H1 (cell line): ENCODE data around the gene SENP1. TPM values are rescaled to one million over a fixed set of nuclear protein-coding genes. Genes with fewer than 3 reads are reported as not detected.

ENCODE experiments used
- CTCF ChIA-PET: fragments of 300-600 bp; sonication (Branson Sonifier 250); formaldehyde crosslinking; loops from one replicate; lab custom pipeline; 2021; ENCODE audit not compliant: partially characterized antibody; lab: Charles Lee
- POLR2A ChIA-PET: fragments of 300-600 bp; sonication (Branson Sonifier 250); formaldehyde crosslinking; loops from one replicate; lab custom pipeline; 2021; ENCODE audit warnings: inconsistent platforms; ENCODE audit not compliant: partially characterized antibody; lab: Charles Lee
- DNase-seq, 2 experiments: peaks; one replicate each; pipeline versions ENCODE4 v3.0.0 to v3.0.0-alpha.2; 2010 to 2022; ENCODE audit warnings: low spot score in 2 of 2, low read depth in 1 of 2, mixed read lengths in 1 of 2
- FAIRE-seq: peaks from 2 replicates; lab custom pipeline; 2011; peaks lifted over from hg19 to GRCh38; lab: Jason Lieb, UNC
- H2AFZ ChIP-seq: 2 replicates; pipeline ENCODE4 v1.8.1; 2012; ENCODE audit warnings: low read length, inconsistent platforms
- H2AK5ac ChIP-seq: 2 replicates; pipeline ENCODE4 v1.6.1; 2013; ENCODE audit warnings: low read depth, low read length
- H2BK120ac ChIP-seq: replicated peaks from 2 replicates; pipeline ENCODE3; 2013; ENCODE audit warnings: low read depth, low read length, inconsistent platforms
- H2BK12ac ChIP-seq: 2 replicates; pipeline ENCODE4 v1.6.1; 2013; ENCODE audit warnings: low read depth, low read length
- H2BK15ac ChIP-seq: 2 replicates; pipeline ENCODE4 v1.6.1; 2013; ENCODE audit warnings: low read length
- H2BK20ac ChIP-seq: 2 replicates; pipeline ENCODE4 v1.6.1; 2013; ENCODE audit warnings: low read length
- H2BK5ac ChIP-seq: 2 replicates; pipeline ENCODE4 v1.6.1; 2013; ENCODE audit warnings: low read depth, low read length
- H3K14ac ChIP-seq: 2 replicates; pipeline ENCODE4 v1.6.1; 2013; ENCODE audit warnings: inconsistent platforms; ENCODE audit not compliant: insufficient read length
- H3K18ac ChIP-seq: 2 replicates; pipeline ENCODE4 v1.6.1; 2013; ENCODE audit warnings: low read length; ENCODE audit errors: extremely low read depth
- H3K23ac ChIP-seq: 2 replicates; pipeline ENCODE4 v1.6.1; 2013; ENCODE audit warnings: inconsistent platforms; ENCODE audit not compliant: insufficient read length
- H3K23me2 ChIP-seq: 2 replicates; pipeline ENCODE4 v1.6.1; 2013; ENCODE audit warnings: low read depth, low read length
- H3K27ac ChIP-seq: 2 replicates; pipeline ENCODE4 v1.6.1; 2011; ENCODE audit warnings: low read depth, low read length, inconsistent platforms
- H3K27me3 ChIP-seq, 4 experiments: replicated peaks in 1 of 4; 1 replicate in 1 of 4; 2 replicates in 3 of 4; pipeline versions ENCODE4 v1.6.1 to v1.8.1; 2011 to 2013; ENCODE audit warnings: low read length in 3 of 4, mild to moderate bottlenecking in 3 of 4, inconsistent platforms in 2 of 4, mixed read lengths in 2 of 4, moderate library complexity in 1 of 4; ENCODE audit not compliant: control insufficient read depth in 3 of 4, insufficient read depth in 3 of 4; ENCODE audit errors: extremely low read depth in 1 of 4
- H3K36me3 ChIP-seq, 4 experiments: 2 replicates each; pipeline versions ENCODE4 v1.6.1 to v1.8.1; 2011 to 2013; ENCODE audit warnings: mild to moderate bottlenecking in 4 of 4, low read length in 3 of 4, moderate library complexity in 2 of 4, control low read depth in 1 of 4, inconsistent platforms in 1 of 4; ENCODE audit not compliant: insufficient read depth in 4 of 4, control insufficient read depth in 2 of 4
- H3K4ac ChIP-seq: replicated peaks from 2 replicates; pipeline ENCODE3; 2013; ENCODE audit warnings: low read length, low read depth, mixed read lengths, inconsistent platforms; ENCODE audit not compliant: insufficient read length
- H3K4me1 ChIP-seq, 4 experiments: replicated peaks in 1 of 4; 1 replicate in 1 of 4; 2 replicates in 3 of 4; pipeline versions ENCODE4 v1.6.1 to v1.8.1; 2011 to 2013; ENCODE audit warnings: low read length in 3 of 4, inconsistent platforms in 2 of 4, mixed read lengths in 1 of 4; ENCODE audit not compliant: insufficient read depth in 4 of 4, control insufficient read depth in 3 of 4
- H3K4me2 ChIP-seq, 2 experiments: 2 replicates each; pipeline versions ENCODE4 v1.6.1 to v1.8.1; 2011 to 2013; ENCODE audit warnings: low read depth in 2 of 2, low read length in 2 of 2, control low read depth in 1 of 2, inconsistent platforms in 1 of 2, mild to moderate bottlenecking in 1 of 2; ENCODE audit not compliant: insufficient read depth in 1 of 2
- H3K4me3 ChIP-seq, 4 experiments: fragments of 200-600, 300-600 bp in 1 of 4; sonication (generic), shearing (Covaris generic), sonication (Bioruptor Twin) in 1 of 4; 2 replicates each; pipeline versions ENCODE4 v1.5.1 to v1.8.1; 2011 to 2016; ENCODE audit warnings: low read length in 4 of 4, low read depth in 3 of 4, control low read depth in 2 of 4, inconsistent platforms in 2 of 4, mild to moderate bottlenecking in 2 of 4, mixed read lengths in 1 of 4, moderate library complexity in 1 of 4; ENCODE audit not compliant: insufficient read depth in 2 of 4; ENCODE audit errors: extremely low read depth in 1 of 4
- H3K56ac ChIP-seq: replicated peaks from 2 replicates; pipeline ENCODE3; 2013; ENCODE audit warnings: low read depth, mild to moderate bottlenecking, mixed read lengths, low read length, inconsistent platforms; ENCODE audit not compliant: insufficient read length
- H3K79me1 ChIP-seq: 2 replicates; pipeline ENCODE4 v1.6.1; 2013; ENCODE audit warnings: low read depth, low read length, control low read depth
- H3K79me2 ChIP-seq, 2 experiments: 2 replicates each; pipeline versions ENCODE4 v1.6.1 to v1.8.1; 2012 to 2013; ENCODE audit warnings: low read length in 2 of 2, mild to moderate bottlenecking in 2 of 2, inconsistent platforms in 1 of 2; ENCODE audit not compliant: insufficient read depth in 2 of 2, control insufficient read depth in 1 of 2
- H3K9ac ChIP-seq, 4 experiments: replicated peaks in 1 of 4; 1 replicate in 1 of 4; 2 replicates in 3 of 4; pipeline versions ENCODE4 v1.6.1 to v1.8.1; 2011 to 2013; ENCODE audit warnings: low read depth in 3 of 4, low read length in 3 of 4, control low read depth in 2 of 4, mild to moderate bottlenecking in 2 of 4, moderate library complexity in 2 of 4, inconsistent platforms in 1 of 4; ENCODE audit errors: extremely low read depth in 1 of 4
- H3K9me3 ChIP-seq, 2 experiments: 2 replicates each; pipeline versions ENCODE4 v1.6.1 to v1.8.1; 2012 to 2013; ENCODE audit warnings: mild to moderate bottlenecking in 2 of 2, moderate library complexity in 2 of 2, control low read depth in 1 of 2, inconsistent platforms in 1 of 2, low read depth in 1 of 2, low read length in 1 of 2, mixed read lengths in 1 of 2; ENCODE audit not compliant: insufficient read depth in 2 of 2
- H4K20me1 ChIP-seq, 2 experiments: replicated peaks in 1 of 2; 2 replicates each; pipeline versions ENCODE3 to v1.8.1; 2011 to 2013; ENCODE audit warnings: inconsistent platforms in 2 of 2, low read length in 2 of 2, mild to moderate bottlenecking in 1 of 2; ENCODE audit not compliant: insufficient read depth in 2 of 2, control insufficient read depth in 1 of 2
- H4K5ac ChIP-seq: 2 replicates; pipeline ENCODE4 v1.6.1; 2013; ENCODE audit warnings: low read length, low read depth, mixed read lengths, inconsistent platforms; ENCODE audit not compliant: insufficient read length
- H4K8ac ChIP-seq: 2 replicates; pipeline ENCODE4 v1.8.0; 2013; ENCODE audit warnings: mild to moderate bottlenecking, moderate library complexity, low read length, inconsistent platforms; ENCODE audit not compliant: insufficient read depth; ENCODE audit errors: extremely low read depth
- H4K91ac ChIP-seq: replicated peaks from 2 replicates; pipeline ENCODE3; 2013; ENCODE audit warnings: low read length, mixed read lengths, inconsistent platforms; ENCODE audit not compliant: insufficient read length
- ATF3 ChIP-seq: IDR thresholded peaks from 2 replicates; pipeline ENCODE4 v1.6.1; 2011; ENCODE audit warnings: low read depth, mild to moderate bottlenecking, low read length; ENCODE audit not compliant: insufficient read depth
- CEBPB ChIP-seq: IDR thresholded peaks from 2 replicates; pipeline ENCODE4 v1.6.1; 2012; ENCODE audit warnings: low read depth, low read length
- JUN ChIP-seq: IDR thresholded peaks from 2 replicates; pipeline ENCODE4 v1.6.1; 2011; ENCODE audit warnings: low read depth, mild to moderate bottlenecking, improper control_type of control experiment, low read length
- JUND ChIP-seq: IDR thresholded peaks from 2 replicates; pipeline ENCODE4 v1.6.1; 2011; ENCODE audit warnings: mild to moderate bottlenecking, improper control_type of control experiment, low read length
- POLR2A ChIP-seq, 2 experiments: IDR thresholded peaks; 1 replicate in 1 of 2; 2 replicates in 1 of 2; pipeline ENCODE4 v1.6.1; 2011; ENCODE audit warnings: low read depth in 2 of 2, low read length in 2 of 2, mild to moderate bottlenecking in 2 of 2; ENCODE audit errors: control extremely low read depth in 1 of 2
- SAP30 ChIP-seq: fragments of 300-600 bp; sonication (generic); IDR thresholded peaks from 2 replicates; pipeline ENCODE4 v1.7.1; 2012; ENCODE audit warnings: low read length, moderate library complexity, mild to moderate bottlenecking, inconsistent platforms; ENCODE audit not compliant: insufficient read depth, insufficient replicate concordance
- SIX5 ChIP-seq: IDR thresholded peaks from 2 replicates; pipeline ENCODE4 v1.6.1; 2011; ENCODE audit warnings: mild to moderate bottlenecking, low read depth, low read length
- TAF1 ChIP-seq: IDR thresholded peaks from 2 replicates; pipeline ENCODE4 v1.6.1; 2011; ENCODE audit warnings: mild to moderate bottlenecking, low read depth, low read length
- TBP ChIP-seq: IDR thresholded peaks from 2 replicates; pipeline ENCODE4 v1.6.1; 2011; ENCODE audit warnings: low read depth, low read length, improper control_type of control experiment
- TEAD4 ChIP-seq: IDR thresholded peaks from 2 replicates; pipeline ENCODE4 v1.6.1; 2012; ENCODE audit warnings: low read depth, low read length, inconsistent platforms, mixed read lengths
- WGBS, 2 experiments: shearing (Covaris generic) in 1 of 2; methylation state at CpG; one replicate each; pipeline versions ENCODE4 v1.1.6 to v1.1.7; 2013 to 2015; ENCODE audit warnings: low lambda C conversion rate in 2 of 2, mixed read lengths in 2 of 2, inconsistent platforms in 1 of 2, low coverage in 1 of 2, missing lambda C conversion rate in 1 of 2; ENCODE audit not compliant: insufficient replicate concordance in 2 of 2, insufficient coverage in 1 of 2, insufficient read length in 1 of 2; ENCODE audit errors: extremely low coverage in 1 of 2, missing lambda C conversion rate in 1 of 2; 5-methylcytosine and 5-hydroxymethylcytosine counted together
- polyA plus RNA-seq, 7 experiments: library from polyadenylated mRNA; depleted of rRNA in 3 of 7; stranded (reverse) in 5 of 7; unstranded in 2 of 7; fragments of >200 nt in 5 of 7; fragments of 200-250 nt in 2 of 7; gene quantifications; 1 replicate in 5 of 7; 2 replicates in 1 of 7; 4 replicates in 1 of 7; pipeline versions ENCODE4 v1.2.1 to v1.2.3, GENCODE V29; 2011 to 2013; ENCODE audit warnings: missing spikeins in 2 of 7, mixed read lengths in 2 of 7
- total RNA-seq: library from RNA; stranded (reverse); fragmentation: NEBNext Ultra II Directional; extraction: Animal tissue kit (Norgen Biotek cat#: 25700); gene quantifications from 2 replicates; pipeline ENCODE4 v1.2.1, GENCODE V29; 2021
- TF ChIP-seq, protein P1 (sequence below): IDR thresholded peaks from 2 replicates; pipeline ENCODE4 v1.6.1; 2012; ENCODE audit warnings: inconsistent platforms

Gene SENP1
- total and polyA plus RNA-seq, 2 of the 8 experiments (the other 6 are each of a cell fraction or from before 2014, with no cell fraction given): 14.2 to 31.5 TPM

GRCh38 chr12:48106681-48107613 is 1.1 kb upstream of the SENP1 start:
- Histone ChIP-seq H3K4ac (no peak overlapping the region), H3K4me1 (peaks cover 0 to 6% (median 3%) of the 10 kb centered on the region in 4 experiments; a peak in 4 of 7 replicates), H3K23ac (no peak overlapping the region), H2BK20ac (no peak overlapping the region), H3K27me3 (peaks cover 0 to 5% (median 0%) of the 10 kb centered on the region in 4 experiments; a peak in 2 of 7 replicates), H3K9me3 (no peaks in the 10 kb centered on the region), H3K56ac (no peak overlapping the region), H2BK5ac (no peak overlapping the region), H4K20me1 (no peaks in the 10 kb centered on the region), H2BK120ac (no peak overlapping the region), H2AFZ (peak overlapping the region; percentile 99), H3K23me2 (peaks cover 3% of the 10 kb centered on the region; the same call in 1 of the 2 replicates), H4K91ac (peak overlapping the region; percentile 31), H3K4me2 (peak overlapping the region; percentile 84 to 90), H3K18ac (no peak overlapping the region), H2BK12ac (no peak overlapping the region; the same call in 1 of the 2 replicates), H4K8ac (no peak overlapping the region), H4K5ac (no peak overlapping the region), H2AK5ac (no peak overlapping the region), H3K9ac (peak overlapping the region in 3 of 4 experiments; percentile 76 to 98 (median 96); a peak in 4 of 7 replicates), H3K79me1 (peaks cover 3% of the 10 kb centered on the region; the same call in 1 of the 2 replicates), H3K27ac (peak overlapping the region; percentile 99; the same call in 1 of the 2 replicates), H3K4me3 (peak overlapping the region; percentile 93 to 99 (median 96); a peak in 7 of 8 replicates), H3K14ac (no peak overlapping the region), H2BK15ac (no peak overlapping the region), H3K36me3 (no peaks in the 10 kb centered on the region), H3K79me2 (peaks cover 6 to 34% of the 10 kb centered on the region in 2 experiments; a peak in 3 of 4 replicates)
- 77% methylated on average over 5 of the region's 5 CpGs; no CpG with 5 or more reads in 1 of the 2 experiments for whole genome bisulfite sequencing, 2 experiments
- ChIA-PET POLR2A (interaction anchor here (0.7 to 7.5 kb wide), 16 partner anchors 8 to 106 kb away, joined by 3 to 56 read pairs (median 4); partner anchors contain the start of genes ASB8 and PFKM), CTCF (interaction anchor here (0.9 to 2.8 kb wide), 7 partner anchors 10 to 327 kb away, joined by 3 to 11 read pairs (median 3); partner anchors contain the start of gene PFKM)
- no peak for FAIRE-seq
- no peak for DNase-seq
- no peak for TF ChIP-seq TEAD4
- TF ChIP-seq ATF3: no peak
- no peak for TF ChIP-seq CEBPB
- TF ChIP-seq TBP: no peak
- no peak for TF ChIP-seq POLR2A (IDR thresholded peaks at IDR 0.05; ENCODE audit: control extremely low read depth in 1 of 2, low read depth in 2 of 2, low read length in 2 of 2)
- TF ChIP-seq SAP30: no peak
- no peak for TF ChIP-seq JUN
- no peak for TF ChIP-seq TAF1
- no peak for TF ChIP-seq JUND
- TF ChIP-seq, protein P1, sequence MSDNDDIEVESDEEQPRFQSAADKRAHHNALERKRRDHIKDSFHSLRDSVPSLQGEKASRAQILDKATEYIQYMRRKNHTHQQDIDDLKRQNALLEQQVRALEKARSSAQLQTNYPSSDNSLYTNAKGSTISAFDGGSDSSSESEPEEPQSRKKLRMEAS: no peak
- TF ChIP-seq SIX5: no peak
